KMS-11 (cell line): ENCODE data around the gene PCDHGA7.
"Not testable (repeated sequence)": the region's sequence is repeated elsewhere in the genome, so short reads cannot be mapped to it uniquely, and the experiment has no call there.

Experiments used
- H2AFZ ChIP-seq: fragments of 200-600 bp; sonication (generic); 2 replicates; pipeline ENCODE4 v1.6.1; 2016; ENCODE audit warnings: antibody characterized with exemption, mixed run types, low read depth
- H3K27ac ChIP-seq: fragments of 200-600 bp; sonication (generic); 2 replicates; pipeline ENCODE4 v1.6.1; 2016; ENCODE audit warnings: mild to moderate bottlenecking, mixed run types
- H3K27me3 ChIP-seq: fragments of 200-600 bp; sonication (generic); 2 replicates; pipeline ENCODE4 v1.6.1; 2017; ENCODE audit warnings: mild to moderate bottlenecking, low read depth, mixed run types, moderate library complexity; ENCODE audit not compliant: insufficient read depth
- H3K36me3 ChIP-seq: fragments of 200-600 bp; sonication (generic); 2 replicates; pipeline ENCODE4 v1.6.1; 2017; ENCODE audit warnings: mild to moderate bottlenecking, mixed run types; ENCODE audit not compliant: insufficient read depth
- H3K4me1 ChIP-seq: fragments of 200-600 bp; sonication (generic); 2 replicates; pipeline ENCODE4 v1.6.1; 2016; ENCODE audit warnings: mild to moderate bottlenecking, low read depth, mixed run types; ENCODE audit not compliant: poor library complexity, severe bottlenecking
- H3K4me2 ChIP-seq: fragments of 200-600 bp; sonication (generic); 2 replicates; pipeline ENCODE4 v1.7.0; 2016; ENCODE audit warnings: mild to moderate bottlenecking, mixed run types
- H3K4me3 ChIP-seq: fragments of 200-600 bp; sonication (generic); IDR thresholded peaks from 2 replicates; pipeline ENCODE4 v1.6.1; 2017; ENCODE audit warnings: low read depth, low read length, mixed read lengths; ENCODE audit not compliant: insufficient read depth
- H3K79me2 ChIP-seq: fragments of 200-600 bp; sonication (generic); 2 replicates; pipeline ENCODE4 v1.6.1; 2016; ENCODE audit warnings: low read depth, mixed run types; ENCODE audit not compliant: insufficient read depth
- H3K9ac ChIP-seq: fragments of 200-600 bp; sonication (generic); 2 replicates; pipeline ENCODE4 v1.6.1; 2016; ENCODE audit warnings: mild to moderate bottlenecking, mixed run types
- H4K20me1 ChIP-seq: fragments of 200-600 bp; sonication (generic); 2 replicates; pipeline ENCODE4 v1.6.1; 2016; ENCODE audit warnings: mild to moderate bottlenecking, mixed run types; ENCODE audit not compliant: insufficient read depth
- TF ChIP-seq, protein P1 (sequence below): fragments of 200-600 bp; sonication (generic); conservative IDR thresholded peaks from 2 replicates; pipeline ENCODE4 v1.6.1; 2017; ENCODE audit warnings: low read depth, mild to moderate bottlenecking, antibody characterized with exemption, low read length, moderate library complexity, mixed read lengths

The PCDHGA7 gene

GRCh38 chr5:141383345-141383744 is 803 bp downstream of the PCDHGA7 start:
- Histone ChIP-seq H3K9ac (no peak overlapping the region), H3K4me3 (no peak overlapping the region), H3K4me2 (no peak overlapping the region), H3K79me2 (no peaks in the 10 kb centered on the region), H4K20me1 (no peaks in the 10 kb centered on the region), H3K36me3 (no peaks in the 10 kb centered on the region), H3K27me3 (no peaks in the 10 kb centered on the region), H2AFZ (no peak overlapping the region), H3K27ac (no peak overlapping the region), H3K4me1 (no peaks in the 10 kb centered on the region)
- TF ChIP-seq, protein P1, sequence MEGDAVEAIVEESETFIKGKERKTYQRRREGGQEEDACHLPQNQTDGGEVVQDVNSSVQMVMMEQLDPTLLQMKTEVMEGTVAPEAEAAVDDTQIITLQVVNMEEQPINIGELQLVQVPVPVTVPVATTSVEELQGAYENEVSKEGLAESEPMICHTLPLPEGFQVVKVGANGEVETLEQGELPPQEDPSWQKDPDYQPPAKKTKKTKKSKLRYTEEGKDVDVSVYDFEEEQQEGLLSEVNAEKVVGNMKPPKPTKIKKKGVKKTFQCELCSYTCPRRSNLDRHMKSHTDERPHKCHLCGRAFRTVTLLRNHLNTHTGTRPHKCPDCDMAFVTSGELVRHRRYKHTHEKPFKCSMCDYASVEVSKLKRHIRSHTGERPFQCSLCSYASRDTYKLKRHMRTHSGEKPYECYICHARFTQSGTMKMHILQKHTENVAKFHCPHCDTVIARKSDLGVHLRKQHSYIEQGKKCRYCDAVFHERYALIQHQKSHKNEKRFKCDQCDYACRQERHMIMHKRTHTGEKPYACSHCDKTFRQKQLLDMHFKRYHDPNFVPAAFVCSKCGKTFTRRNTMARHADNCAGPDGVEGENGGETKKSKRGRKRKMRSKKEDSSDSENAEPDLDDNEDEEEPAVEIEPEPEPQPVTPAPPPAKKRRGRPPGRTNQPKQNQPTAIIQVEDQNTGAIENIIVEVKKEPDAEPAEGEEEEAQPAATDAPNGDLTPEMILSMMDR = no peak

DNA sequence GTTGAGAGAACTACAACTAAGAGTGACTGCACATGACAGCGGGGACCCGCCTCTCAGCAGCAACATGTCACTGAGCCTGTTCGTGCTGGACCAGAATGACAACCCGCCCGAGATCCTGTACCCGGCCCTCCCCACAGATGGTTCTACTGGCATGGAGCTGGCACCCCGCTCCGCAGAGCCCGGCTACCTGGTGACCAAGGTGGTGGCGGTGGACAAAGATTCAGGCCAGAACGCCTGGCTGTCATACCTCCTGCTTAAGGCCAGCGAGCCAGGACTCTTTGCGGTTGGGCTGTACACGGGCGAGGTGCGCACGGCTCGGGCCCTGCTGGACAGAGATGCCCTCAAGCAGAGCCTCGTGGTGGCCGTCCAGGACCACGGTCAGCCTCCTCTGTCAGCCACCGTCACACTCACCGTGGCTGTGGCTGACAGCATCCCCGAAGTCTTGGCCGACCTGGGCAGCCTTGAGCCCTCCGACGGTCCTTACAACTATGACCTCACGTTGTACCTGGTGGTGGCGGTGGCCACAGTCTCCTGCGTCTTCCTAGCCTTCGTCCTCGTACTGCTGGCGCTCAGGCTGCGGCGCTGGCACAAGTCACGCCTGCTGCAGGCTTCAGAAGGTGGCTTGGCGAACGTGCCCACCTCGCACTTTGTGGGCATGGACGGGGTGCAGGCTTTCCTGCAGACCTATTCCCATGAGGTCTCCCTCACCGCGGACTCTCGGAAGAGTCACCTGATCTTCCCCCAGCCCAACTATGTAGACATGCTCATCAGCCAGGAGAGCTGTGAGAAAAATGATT is 2.1 kb downstream of the PCDHGA7 start:
- Histone ChIP-seq H3K4me2 (no peak overlapping the region), H3K27ac (no peak overlapping the region), H3K4me3 (no peak overlapping the region), H2AFZ (no peak overlapping the region), H3K36me3 (no peaks in the 10 kb centered on the region), H3K27me3 (no peaks in the 10 kb centered on the region), H3K79me2 (no peaks in the 10 kb centered on the region), H3K9ac (no peak overlapping the region), H4K20me1 (no peaks in the 10 kb centered on the region), H3K4me1 (no peaks in the 10 kb centered on the region)
- TF ChIP-seq, protein P1 = no peak

DNA sequence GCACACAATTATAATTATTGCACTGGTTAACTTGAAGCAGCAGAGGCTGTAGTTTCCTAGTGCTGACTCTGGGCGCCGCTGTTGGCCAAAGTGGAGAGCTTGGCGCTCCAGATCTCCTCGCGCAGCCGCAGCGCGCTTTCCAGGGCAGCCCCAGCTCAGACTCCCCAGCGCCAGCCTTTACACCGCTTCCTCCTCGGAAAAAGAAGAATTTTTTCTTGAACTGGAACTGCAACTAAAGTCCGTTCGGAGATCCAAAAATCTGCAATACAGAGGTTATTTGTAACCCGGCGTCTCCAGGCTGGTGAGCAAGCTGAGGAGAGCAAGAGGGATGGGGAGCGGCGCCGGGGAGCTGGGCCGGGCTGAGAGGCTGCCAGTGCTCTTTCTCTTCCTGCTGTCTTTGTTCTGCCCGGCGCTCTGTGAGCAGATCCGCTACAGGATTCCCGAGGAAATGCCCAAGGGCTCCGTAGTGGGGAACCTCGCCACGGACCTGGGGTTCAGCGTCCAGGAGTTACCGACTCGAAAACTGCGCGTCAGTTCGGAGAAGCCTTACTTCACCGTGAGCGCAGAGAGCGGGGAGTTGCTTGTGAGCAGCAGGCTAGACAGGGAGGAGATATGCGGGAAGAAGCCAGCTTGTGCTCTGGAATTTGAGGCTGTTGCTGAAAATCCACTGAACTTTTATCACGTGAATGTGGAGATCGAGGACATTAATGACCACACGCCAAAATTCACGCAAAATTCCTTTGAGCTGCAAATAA is 5.2 kb downstream of the PCDHGA7 start, which contains the start of gene PCDHGB4:
Gene PCDHGB4, plus strand, starts transcription at position 142 of the 755 bp plus-strand sequence. Its CDS starts 187 bp downstream, at position 329.
- H3K27ac ChIP-seq, H4K20me1 ChIP-seq, H3K9ac ChIP-seq, H3K4me2 ChIP-seq, H3K36me3 ChIP-seq, H2AFZ ChIP-seq, H3K79me2 ChIP-seq, H3K27me3 ChIP-seq, H3K4me1 ChIP-seq, H3K4me3 ChIP-seq: not testable (repeated sequence)

GRCh38 chr5:141388661-141389060 is 6.1 kb downstream of the PCDHGA7 start:
- Histone ChIP-seq H3K27me3 (no peaks in the 10 kb centered on the region), H3K4me2 (no peak overlapping the region), H3K27ac (no peak overlapping the region), H4K20me1 (no peaks in the 10 kb centered on the region), H3K4me1 (no peaks in the 10 kb centered on the region), H3K9ac (no peak overlapping the region), H2AFZ (no peak overlapping the region), H3K36me3 (no peaks in the 10 kb centered on the region), H3K79me2 (no peaks in the 10 kb centered on the region), H3K4me3 (no peak overlapping the region)
- TF ChIP-seq, protein P1 = no peak
